Testis (tissue), 3 donors: ENCODE results near the gene CYP2C19. TPM values are rescaled to one million over a fixed set of nuclear protein-coding genes. Genes with fewer than 3 reads are reported as not detected.

Experiments
- DNase-seq: peaks from one replicate; pipeline ENCODE4 v3.0.0-alpha.2; 2019
- H3K27ac ChIP-seq, 2 donors: fragments of 200-600 bp; sonication (generic); one replicate each; pipeline ENCODE4 v1.5.1; 2019
- H3K27me3 ChIP-seq: fragments of 200-600 bp; sonication (generic); one replicate; pipeline ENCODE4 v1.5.1; 2019
- H3K36me3 ChIP-seq: fragments of 200-600 bp; sonication (generic); one replicate; pipeline ENCODE4 v1.5.1; 2017; ENCODE audit warnings: low read depth; ENCODE audit errors: missing control alignments
- H3K4me1 ChIP-seq: fragments of 200-600 bp; sonication (generic); one replicate; pipeline ENCODE4 v1.5.1; 2019
- H3K4me3 ChIP-seq, 2 donors: fragments of 200-600 bp; sonication (generic); one replicate each; pipeline ENCODE4 v1.5.1; 2017 to 2019
- H3K9me3 ChIP-seq: fragments of 200-600 bp; sonication (generic); one replicate; pipeline ENCODE4 v1.5.1; 2017
- CTCF ChIP-seq, 3 experiments: fragments of 450-650 bp in 2 of 3; fragments of 200-600 bp in 1 of 3; sonication (generic) in 1 of 3; IDR thresholded peaks; one replicate each; pipeline ENCODE4 v1.5.1; 2016 to 2019; ENCODE audit warnings: antibody characterized with exemption in 3 of 3, mild to moderate bottlenecking in 2 of 3, moderate library complexity in 1 of 3
- POLR2A ChIP-seq: fragments of 450-650 bp; IDR thresholded peaks from one replicate; pipeline ENCODE4 v1.6.1; 2017; ENCODE audit warnings: antibody characterized with exemption, mild to moderate bottlenecking, moderate library complexity
- WGBS, 2 donors: methylation state at CpG; one replicate each; pipeline ENCODE4 v1.1.5; 2018; 5-methylcytosine and 5-hydroxymethylcytosine counted together
- intact Hi-C: fragments of 100-400 bp; cut with DNase I; formaldehyde crosslinking; loops from one replicate; pipeline ENCODE4 v1.15.1; 2023; ENCODE audit warnings: low total_unique reads
- polyA plus RNA-seq: library from polyadenylated mRNA; stranded (reverse); fragments of 350-450 nt; fragmentation: Illumina TruSeq; extraction: RNeasy Lipid Tissue Mini Kit (QIAGEN cat#74804); gene quantifications from one replicate; pipeline ENCODE4 v1.2.3, GENCODE V29; 2014; ENCODE audit warnings: low read depth, low replicate concordance; ENCODE audit not compliant: insufficient read depth
- total RNA-seq, 2 donors: library from RNA; depleted of rRNA; stranded (reverse); fragments of >200 nt; gene quantifications; one replicate each; pipeline ENCODE4 v1.2.3, GENCODE V29; 2016

The CYP2C19 gene
- total and polyA plus RNA-seq, 3 donors from 2014 or later, result 0.24 TPM; not detected in 2

GRCh38 chr10:94850766-94851165 is 88.3 kb downstream of the CYP2C19 start:
- no peak for TF ChIP-seq CTCF (IDR thresholded peaks at IDR 0.05)
- TF ChIP-seq POLR2A, result no peak
- no peaks in the 10 kb centered on the region for H3K4me1 ChIP-seq
- intact Hi-C loops, result no loop called here
- H3K4me3 ChIP-seq, result no peak overlapping the region
- H3K27me3 ChIP-seq, result no peaks in the 10 kb centered on the region
- H3K27ac ChIP-seq, result no peak overlapping the region
- no peaks in the 10 kb centered on the region for H3K9me3 ChIP-seq
- WGBS, 2 donors, result 32 to 48% methylated on average over 1 of the region's 1 CpG
- H3K36me3 ChIP-seq, result no peaks in the 10 kb centered on the region
- DNase-seq, result no peak

DNA sequence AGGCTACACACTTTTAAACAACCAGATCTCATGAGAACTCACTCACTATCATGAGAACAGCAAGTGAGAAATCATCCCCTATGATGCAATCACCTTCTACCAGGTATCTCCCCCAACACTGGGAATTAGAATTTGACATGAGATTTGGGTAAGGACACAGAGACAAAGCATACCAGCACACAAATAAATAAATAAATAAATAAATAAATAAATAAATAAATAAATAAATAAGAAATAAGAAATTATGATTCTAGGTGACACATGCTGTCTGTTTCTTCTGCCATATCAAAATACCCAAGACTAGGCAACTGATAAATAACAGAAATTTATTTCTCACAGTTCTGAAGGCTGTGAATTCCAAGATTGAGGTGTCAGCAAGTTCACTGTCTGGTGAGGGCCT is 88.8 kb downstream of the CYP2C19 start:
- DNase-seq, result no peak
- Histone ChIP-seq H3K9me3 (no peaks in the 10 kb centered on the region), H3K4me3 (no peak overlapping the region), H3K27ac (no peak overlapping the region), H3K27me3 (no peaks in the 10 kb centered on the region), H3K4me1 (no peaks in the 10 kb centered on the region), H3K36me3 (no peaks in the 10 kb centered on the region)
- intact Hi-C loops, result no loop called here
- TF ChIP-seq CTCF (IDR thresholded peaks at IDR 0.05) (no peak), POLR2A (no peak)

DNA sequence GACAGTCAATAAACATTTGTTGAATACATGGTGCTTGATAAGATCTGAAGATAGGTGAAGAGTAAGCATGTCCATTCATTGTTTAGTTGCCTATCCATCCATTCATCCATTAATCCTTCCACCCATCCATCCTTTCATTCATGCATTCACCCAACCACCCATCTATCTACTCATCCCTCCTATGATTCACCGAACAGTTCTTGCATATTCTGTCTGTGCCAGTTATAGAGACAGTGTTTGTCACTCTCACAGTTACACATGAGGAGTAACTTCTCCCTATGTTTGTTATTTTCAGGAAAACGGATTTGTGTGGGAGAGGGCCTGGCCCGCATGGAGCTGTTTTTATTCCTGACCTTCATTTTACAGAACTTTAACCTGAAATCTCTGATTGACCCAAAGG is 90.0 kb downstream of the CYP2C19 start:
- intact Hi-C loops, result no loop called here
- no peaks in the 10 kb centered on the region for H3K27me3 ChIP-seq
- TF ChIP-seq CTCF (IDR thresholded peaks at IDR 0.05), result no peak
- TF ChIP-seq POLR2A, result no peak
- no peak for DNase-seq
- no peak overlapping the region for H3K27ac ChIP-seq
- 57 to 59% methylated on average over 3 of the region's 3 CpGs for WGBS, 2 donors
- no peaks in the 10 kb centered on the region for H3K4me1 ChIP-seq
- no peaks in the 10 kb centered on the region for H3K36me3 ChIP-seq
- no peak overlapping the region for H3K4me3 ChIP-seq
- no peaks in the 10 kb centered on the region for H3K9me3 ChIP-seq

DNA sequence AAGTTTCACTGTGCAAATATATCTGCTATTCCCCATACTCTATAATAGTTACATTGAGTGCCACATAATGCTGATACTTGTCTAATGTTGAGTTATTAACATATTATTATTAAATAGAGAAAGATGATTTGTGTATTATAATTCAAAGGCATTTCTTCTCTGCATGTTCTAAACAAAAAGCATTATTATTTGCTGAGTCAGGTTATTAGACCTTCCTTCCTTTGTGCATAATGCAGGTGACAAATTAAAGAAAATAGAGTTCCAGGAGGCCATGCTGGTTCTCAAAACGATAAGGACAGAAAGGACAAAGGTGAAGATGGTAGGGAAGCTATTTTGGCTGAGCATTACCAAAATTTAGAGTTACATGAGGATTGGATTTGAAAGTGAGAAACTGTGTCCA is 90.6 kb downstream of the CYP2C19 start:
- H3K4me1 ChIP-seq, result no peaks in the 10 kb centered on the region
- DNase-seq, result no peak
- intact Hi-C loops, result no loop called here
- H3K4me3 ChIP-seq, result no peak overlapping the region
- no peaks in the 10 kb centered on the region for H3K9me3 ChIP-seq
- WGBS, 2 donors, result 57 to 64% methylated on average over 1 of the region's 1 CpG
- TF ChIP-seq CTCF (IDR thresholded peaks at IDR 0.05), result no peak
- no peaks in the 10 kb centered on the region for H3K36me3 ChIP-seq
- no peaks in the 10 kb centered on the region for H3K27me3 ChIP-seq
- H3K27ac ChIP-seq, result no peak overlapping the region

DNA sequence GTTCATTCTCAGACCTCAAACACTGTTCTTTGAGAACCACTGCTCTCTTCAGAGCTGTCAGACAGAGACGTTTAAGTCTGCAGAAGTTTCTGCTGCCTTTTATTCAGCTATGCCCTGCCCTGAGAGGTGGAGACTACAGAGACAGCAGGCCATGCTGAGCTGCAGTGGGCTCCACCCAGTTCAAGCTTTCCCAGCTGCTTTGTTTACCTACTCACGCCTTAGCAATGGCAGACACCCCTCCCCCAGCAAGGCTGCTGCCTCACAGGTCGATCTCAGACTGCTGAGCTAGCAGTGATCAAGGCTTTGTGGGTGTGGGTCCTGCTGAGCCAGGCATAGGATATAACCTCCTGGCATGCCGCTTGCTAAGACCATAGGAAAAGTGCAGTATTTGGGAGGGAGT is 95.5 kb downstream of the CYP2C19 start:
- H3K4me1 ChIP-seq, result no peaks in the 10 kb centered on the region
- 39 to 63% methylated on average over 2 to 4 of the region's 4 CpGs for WGBS, 2 donors
- no peak for TF ChIP-seq CTCF (IDR thresholded peaks at IDR 0.05)
- TF ChIP-seq POLR2A, result no peak
- no peaks in the 10 kb centered on the region for H3K27me3 ChIP-seq
- no peak overlapping the region for H3K4me3 ChIP-seq
- no peak for DNase-seq
- H3K36me3 ChIP-seq, result no peaks in the 10 kb centered on the region
- intact Hi-C loops, result no loop called here
- no peaks in the 10 kb centered on the region for H3K9me3 ChIP-seq
- no peak overlapping the region for H3K27ac ChIP-seq
